CD4-positive, alpha-beta memory T cell (primary cell): ENCODE results near the gene KRR1. TPM values are rescaled to one million over a fixed set of nuclear protein-coding genes. Genes with fewer than 3 reads are reported as not detected.
"Not testable (repeated sequence)": the region's sequence is repeated elsewhere in the genome, so short reads cannot be mapped to it uniquely, and the experiment has no call there.

Source experiments
- CTCF ChIA-PET: fragments of 350-600 bp; sonication (Branson Sonifier 250); formaldehyde crosslinking; loops from one replicate; lab custom pipeline; 2021; ENCODE audit warnings: inconsistent platforms; ENCODE audit not compliant: partially characterized antibody; lab: Charles Lee
- POLR2A ChIA-PET: fragments of 350-600 bp; sonication (Branson Sonifier 250); formaldehyde crosslinking; loops from one replicate; lab custom pipeline; 2021; ENCODE audit not compliant: partially characterized antibody; lab: Charles Lee
- DNase-seq, 5 donors: peaks; one replicate each; pipeline versions ENCODE4 v3.0.0 to v3.0.0-alpha.2; 2020 to 2022; ENCODE audit warnings: mixed read lengths in 1 of 5
- H3K27ac ChIP-seq: one replicate; pipeline ENCODE4 v1.7.0; 2013; ENCODE audit warnings: low read depth, low read length
- H3K27me3 ChIP-seq: 2 replicates; pipeline ENCODE4 v1.7.0; 2013; ENCODE audit warnings: mild to moderate bottlenecking, low read length, moderate library complexity; ENCODE audit not compliant: insufficient read depth
- H3K36me3 ChIP-seq: 2 replicates; pipeline ENCODE4 v1.7.0; 2013; ENCODE audit warnings: mild to moderate bottlenecking, low read length, moderate library complexity; ENCODE audit not compliant: insufficient read depth
- H3K4me1 ChIP-seq: 2 replicates; pipeline ENCODE4 v1.7.0; 2013; ENCODE audit warnings: mild to moderate bottlenecking, low read length, moderate library complexity; ENCODE audit not compliant: insufficient read depth
- H3K4me3 ChIP-seq, 2 donors: one replicate each; pipeline ENCODE4 v1.7.0; 2013; ENCODE audit warnings: low read length in 2 of 2, mild to moderate bottlenecking in 1 of 2
- H3K9me3 ChIP-seq, 2 donors: one replicate each; pipeline ENCODE4 v1.7.0; 2013; ENCODE audit warnings: low read length in 2 of 2, control low read depth in 1 of 2; ENCODE audit not compliant: control insufficient read depth in 1 of 2
- H3K27ac Mint-ChIP-seq, 7 donors: one replicate each; pipeline ENCODE4 v1.8.0; 2020 to 2021; ENCODE audit warnings: mixed read lengths in 7 of 7, mild to moderate bottlenecking in 6 of 7, inconsistent platforms in 3 of 7, moderate library complexity in 3 of 7
- H3K27me3 Mint-ChIP-seq, 2 donors: one replicate each; pipeline ENCODE4 v1.8.0; 2020 to 2021; ENCODE audit warnings: mixed read lengths in 2 of 2
- H3K36me3 Mint-ChIP-seq, 2 donors: one replicate each; pipeline ENCODE4 v1.8.0; 2020 to 2021; ENCODE audit warnings: mixed read lengths in 2 of 2, inconsistent platforms in 1 of 2, mild to moderate bottlenecking in 1 of 2
- H3K4me1 Mint-ChIP-seq, 4 donors: one replicate each; pipeline ENCODE4 v1.8.0; 2020 to 2021; ENCODE audit warnings: mixed read lengths in 4 of 4, mild to moderate bottlenecking in 1 of 4
- H3K4me3 Mint-ChIP-seq, 8 donors: one replicate each; pipeline ENCODE4 v1.8.0; 2020 to 2021; ENCODE audit warnings: mixed read lengths in 8 of 8, mild to moderate bottlenecking in 7 of 8, moderate library complexity in 6 of 8, inconsistent platforms in 3 of 8
- H3K9me3 Mint-ChIP-seq, 8 donors: one replicate each; pipeline ENCODE4 v1.8.0; 2020 to 2021; ENCODE audit warnings: mixed read lengths in 8 of 8, mild to moderate bottlenecking in 5 of 8, inconsistent platforms in 3 of 8, moderate library complexity in 1 of 8
- intact Hi-C: fragments of 100-400 bp; cut with micrococcal nuclease; formaldehyde crosslinking; loops from one replicate; pipeline ENCODE4 v1.15.1; 2023
- polyA plus RNA-seq, 2 donors: library from polyadenylated mRNA; unstranded; fragments of 300-500 nt; fragmentation: Illumina TruSeq; gene quantifications; one replicate each; pipeline ENCODE4 v1.2.3, GENCODE V29; 2021
- total RNA-seq, 2 experiments: library from RNA; stranded (reverse); gene quantifications; one replicate each; pipeline ENCODE4 v1.2.3, GENCODE V29; 2021

Gene KRR1
- total and polyA plus RNA-seq, 4 experiments from 2014 or later, result 51.2 to 66.1 (median 62.9) TPM

DNA sequence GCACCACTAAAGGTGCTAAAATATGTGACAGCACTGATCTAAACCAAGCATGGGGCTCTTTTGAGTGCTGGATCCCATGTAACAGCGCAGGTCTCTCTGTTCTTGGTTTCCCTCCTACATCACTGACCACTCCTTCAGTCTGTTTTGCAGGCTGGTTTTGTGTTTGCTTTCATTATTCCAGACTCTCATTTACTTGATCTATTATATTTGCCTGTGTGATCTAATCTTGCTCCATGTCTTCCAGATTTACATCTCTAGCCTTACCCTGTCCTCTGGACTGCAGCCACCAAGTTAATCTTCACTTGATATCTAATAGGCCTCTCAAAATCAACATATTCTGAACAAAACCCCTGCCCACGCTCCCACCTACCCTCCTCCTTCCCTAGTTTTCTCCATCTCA, 22.2 kb downstream of the KRR1 start:
- H3K27me3 ChIP-seq, result no peaks in the 10 kb centered on the region
- Mint-ChIP-seq H3K36me3 (peaks cover 45 to 67% of the 10 kb centered on the region in 2 donors), H3K4me1 (peaks cover 52 to 81% (median 60%) of the 10 kb centered on the region in 4 donors), H3K27ac (peak overlapping the region; percentile 57 to 92 (median 83)), H3K4me3 (peak overlapping the region in 7 of 8 donors; percentile 2 to 72 (median 28)), H3K27me3 (no peaks in the 10 kb centered on the region), H3K9me3 (peaks cover 0 to 1% (median 0%) of the 10 kb centered on the region in 8 donors)
- peaks cover 19% of the 10 kb centered on the region for H3K36me3 ChIP-seq
- CTCF ChIA-PET, result interaction anchor here (0.8 to 7.7 kb wide), 9 partner anchors 9 to 156 kb away, joined by 3 to 87 read pairs (median 4); partner anchors contain the start of genes GLIPR1, GLIPR1L1 and GLIPR1L2
- H3K27ac ChIP-seq, result peak overlapping the region; percentile 3
- intact Hi-C loops, result no loop called here
- no peaks in the 10 kb centered on the region for H3K9me3 ChIP-seq
- DNase-seq, result no peak
- H3K4me3 ChIP-seq, result no peak overlapping the region
- peaks cover 57% of the 10 kb centered on the region for H3K4me1 ChIP-seq
- POLR2A ChIA-PET, result interaction anchor here (0.8 to 1.7 kb wide), 4 partner anchors 8 to 52 kb away, joined by 3 to 8 read pairs (median 3); partner anchors contain the start of genes GLIPR1 and KRR1

GRCh38 chr12:75488553-75488952, 22.9 kb downstream of the KRR1 start:
- intact Hi-C loops, result loop anchor here (1.0 kb wide), 1 partner anchor 153 kb away; no protein-coding TSS in a partner anchor
- DNase-seq, result peak in 1 of 5 donors; percentile 9
- Histone ChIP-seq H3K27me3 (no peaks in the 10 kb centered on the region), H3K27ac (no peak overlapping the region), H3K4me1 (peaks cover 60% of the 10 kb centered on the region), H3K4me3 (no peak overlapping the region), H3K9me3 (no peaks in the 10 kb centered on the region), H3K36me3 (peaks cover 15% of the 10 kb centered on the region)
- POLR2A ChIA-PET, result interaction anchor here (0.8 to 1.7 kb wide), 4 partner anchors 8 to 51 kb away, joined by 3 to 8 read pairs (median 3); partner anchors contain the start of genes GLIPR1 and KRR1
- H3K9me3 Mint-ChIP-seq, result peaks cover 0 to 1% (median 0%) of the 10 kb centered on the region in 8 donors
- CTCF ChIA-PET, result interaction anchor here (0.8 to 7.7 kb wide), 9 partner anchors 9 to 156 kb away, joined by 3 to 87 read pairs (median 4); partner anchors contain the start of genes GLIPR1, GLIPR1L1 and GLIPR1L2
- H3K27me3 Mint-ChIP-seq, result no peaks in the 10 kb centered on the region
- peaks cover 45 to 67% of the 10 kb centered on the region in 2 donors for H3K36me3 Mint-ChIP-seq
- peaks cover 52 to 81% (median 60%) of the 10 kb centered on the region in 4 donors for H3K4me1 Mint-ChIP-seq
- peak overlapping the region; percentile 27 to 78 (median 62) for H3K27ac Mint-ChIP-seq
- H3K4me3 Mint-ChIP-seq, result peak overlapping the region in 2 of 8 donors; percentile 35 to 63

DNA sequence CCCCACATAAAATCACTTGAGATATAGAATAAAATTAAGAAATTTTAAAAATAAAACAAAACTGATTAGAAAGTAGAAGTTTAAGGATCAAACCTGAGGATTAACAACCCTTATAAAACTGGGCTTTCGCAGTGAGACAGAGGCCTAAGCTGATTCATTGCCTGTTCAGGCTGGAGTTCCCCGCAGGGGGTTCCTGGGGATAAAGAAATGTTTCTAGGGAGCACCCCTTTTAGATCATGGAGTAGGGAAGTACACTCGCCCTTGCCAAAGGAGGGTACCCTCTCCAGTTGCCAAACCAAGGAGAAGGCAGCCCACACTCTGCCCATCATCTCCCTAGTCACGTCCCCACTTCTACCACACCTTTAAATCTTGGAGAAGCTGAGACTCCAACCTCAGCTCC, 24.1 kb downstream of the KRR1 start:
- Mint-ChIP-seq H3K9me3 (peaks cover 0 to 1% (median 0%) of the 10 kb centered on the region in 8 donors), H3K4me1 (peaks cover 55 to 84% (median 61%) of the 10 kb centered on the region in 4 donors), H3K27ac (peak overlapping the region in 6 of 7 donors; percentile 35 to 80 (median 60)), H3K4me3 (no peak overlapping the region), H3K36me3 (peaks cover 55 to 65% of the 10 kb centered on the region in 2 donors), H3K27me3 (no peaks in the 10 kb centered on the region)
- intact Hi-C loops, result no loop called here
- peaks cover 69% of the 10 kb centered on the region for H3K4me1 ChIP-seq
- H3K27ac ChIP-seq, result no peak overlapping the region
- no peaks in the 10 kb centered on the region for H3K9me3 ChIP-seq
- ChIA-PET POLR2A (interaction anchor here (1.7 to 4.8 kb wide), 4 partner anchors 24 to 96 kb away, joined by 7 to 21 read pairs (median 10); partner anchors contain the start of genes GLIPR1L2 and KRR1), CTCF (interaction anchor here (0.9 to 7.7 kb wide), 7 partner anchors 8 to 861 kb away, joined by 3 to 87 read pairs (median 25); partner anchors contain the start of genes BBS10, GLIPR1 and GLIPR1L2)
- H3K27me3 ChIP-seq, result no peaks in the 10 kb centered on the region
- H3K4me3 ChIP-seq, result no peak overlapping the region
- no peak for DNase-seq
- H3K36me3 ChIP-seq, result peaks cover 13% of the 10 kb centered on the region

- Mint-ChIP-seq H3K27ac (peak overlapping the region; percentile 43 to 100 (median 98)), H3K4me3 (peak overlapping the region; percentile 22 to 99 (median 96)), H3K36me3 (peaks cover 44 to 58% of the 10 kb centered on the region in 2 donors)
Measured at GRCh38 chr12:75484450-75484849, 27.0 kb downstream of the KRR1 start.

GRCh38 chr12:75483431-75483830, 28.0 kb downstream of the KRR1 start:
- H3K27ac Mint-ChIP-seq, result peak overlapping the region; percentile 98 to 100 (median 99)
- peaks cover 63 to 85% (median 70%) of the 10 kb centered on the region in 4 donors for H3K4me1 Mint-ChIP-seq
- peak overlapping the region; percentile 92 to 99 (median 97) for H3K4me3 Mint-ChIP-seq
- Histone ChIP-seq H3K36me3 (peaks cover 9% of the 10 kb centered on the region), H3K27ac (peak overlapping the region; percentile 72), H3K27me3 (no peaks in the 10 kb centered on the region), H3K4me1 (peaks cover 78% of the 10 kb centered on the region), H3K4me3 (peak overlapping the region; percentile 74 to 84), H3K9me3 (no peaks in the 10 kb centered on the region)
- intact Hi-C loops, result no loop called here
- H3K27me3 Mint-ChIP-seq, result peaks cover 0 to 2% of the 10 kb centered on the region in 2 donors
- H3K9me3 Mint-ChIP-seq, result peaks cover 0 to 2% (median 0%) of the 10 kb centered on the region in 8 donors
- peaks cover 42 to 51% of the 10 kb centered on the region in 2 donors for H3K36me3 Mint-ChIP-seq
- no peak for DNase-seq
- CTCF ChIA-PET, result interaction anchor here (0.7 to 11.2 kb wide), 23 partner anchors 9 to 973 kb away, joined by 3 to 158 read pairs (median 23); partner anchors contain the start of genes CAPS2, GLIPR1L1, GLIPR1L2 and KRR1
- POLR2A ChIA-PET, result interaction anchor here (0.7 to 14.1 kb wide), 12 partner anchors 9 to 601 kb away, joined by 3 to 204 read pairs (median 7); partner anchors contain the start of genes GLIPR1L2, KRR1, NAP1L1 and PHLDA1

More at GRCh38 chr12:75484450-75484849, 27.0 kb downstream of the KRR1 start:
- H3K27me3 Mint-ChIP-seq, H3K9me3 ChIP-seq, H3K27me3 ChIP-seq, DNase-seq, H3K27ac ChIP-seq, H3K36me3 ChIP-seq, H3K9me3 Mint-ChIP-seq: not testable (repeated sequence)
- peaks cover 59 to 85% (median 68%) of the 10 kb centered on the region in 4 donors for H3K4me1 Mint-ChIP-seq
- POLR2A ChIA-PET, result interaction anchor here (1.0 to 14.1 kb wide), 13 partner anchors 10 to 1074 kb away, joined by 3 to 204 read pairs (median 7); partner anchors contain the start of genes GLIPR1L2, KRR1, NAP1L1 and PHLDA1
- CTCF ChIA-PET, result interaction anchor here (0.9 to 11.2 kb wide), 33 partner anchors 7 to 984 kb away, joined by 3 to 158 read pairs (median 9); partner anchors contain the start of genes CAPS2, GLIPR1L1, GLIPR1L2 and KRR1
- intact Hi-C loops, result loop anchor here (1.0 kb wide), 1 partner anchor 9 kb away; no protein-coding TSS in a partner anchor
- Histone ChIP-seq H3K4me1 (peaks cover 78% of the 10 kb centered on the region), H3K4me3 (peak overlapping the region in 1 of 2 donors; percentile 84)

- no peaks in the 10 kb centered on the region for H3K9me3 ChIP-seq
- peak overlapping the region; percentile 98 to 100 (median 99) for H3K27ac Mint-ChIP-seq
- POLR2A ChIA-PET, result interaction anchor here (1.1 to 14.1 kb wide), 11 partner anchors 13 to 602 kb away, joined by 3 to 204 read pairs (median 11); partner anchors contain the start of genes GLIPR1L2, KRR1, NAP1L1 and PHLDA1
- peaks cover 0 to 2% (median 0%) of the 10 kb centered on the region in 8 donors for H3K9me3 Mint-ChIP-seq
- peaks cover 0 to 2% of the 10 kb centered on the region in 2 donors for H3K27me3 Mint-ChIP-seq
- H3K27me3 ChIP-seq, result no peaks in the 10 kb centered on the region
- intact Hi-C loops, result no loop called here
- H3K4me1 ChIP-seq, result peaks cover 82% of the 10 kb centered on the region
- H3K36me3 Mint-ChIP-seq, result peaks cover 39 to 48% of the 10 kb centered on the region in 2 donors
- H3K4me1 Mint-ChIP-seq, result peaks cover 66 to 85% (median 76%) of the 10 kb centered on the region in 4 donors
- H3K27ac ChIP-seq, result peak overlapping the region; percentile 72
- peak overlapping the region; percentile 92 to 99 (median 97) for H3K4me3 Mint-ChIP-seq
- peaks cover 6% of the 10 kb centered on the region for H3K36me3 ChIP-seq
- CTCF ChIA-PET, result interaction anchor here (0.9 to 11.2 kb wide), 15 partner anchors 12 to 555 kb away, joined by 3 to 158 read pairs (median 35); partner anchors contain the start of genes GLIPR1L1, GLIPR1L2, KRR1 and PHLDA1
- DNase-seq, result peak; percentile 48 to 68 (median 64)
- H3K4me3 ChIP-seq, result peak overlapping the region; percentile 74 to 84
Measured at GRCh38 chr12:75482646-75483045, 28.8 kb downstream of the KRR1 start.
